ENCODE data around the gene FOXN3. TPM values are rescaled to one million over a fixed set of nuclear protein-coding genes. Genes with fewer than 3 reads are reported as not detected.

The FOXN3 gene, protein sequence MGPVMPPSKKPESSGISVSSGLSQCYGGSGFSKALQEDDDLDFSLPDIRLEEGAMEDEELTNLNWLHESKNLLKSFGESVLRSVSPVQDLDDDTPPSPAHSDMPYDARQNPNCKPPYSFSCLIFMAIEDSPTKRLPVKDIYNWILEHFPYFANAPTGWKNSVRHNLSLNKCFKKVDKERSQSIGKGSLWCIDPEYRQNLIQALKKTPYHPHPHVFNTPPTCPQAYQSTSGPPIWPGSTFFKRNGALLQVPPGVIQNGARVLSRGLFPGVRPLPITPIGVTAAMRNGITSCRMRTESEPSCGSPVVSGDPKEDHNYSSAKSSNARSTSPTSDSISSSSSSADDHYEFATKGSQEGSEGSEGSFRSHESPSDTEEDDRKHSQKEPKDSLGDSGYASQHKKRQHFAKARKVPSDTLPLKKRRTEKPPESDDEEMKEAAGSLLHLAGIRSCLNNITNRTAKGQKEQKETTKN
- 28.2 and 30.1 TPM in 2 replicates for total RNA-seq

GRCh38 chr14:89417091-89417464, at the start of gene FOXN3:
Gene FOXN3 (minus strand): TSS chr14:89417233. CDS start chr14:89412476, 4,757 bp downstream.

Measured in subcutaneous preadipocyte (primary cell).